Measurements from ENCODE around the gene VTA1. TPM values are rescaled to one million over a fixed set of nuclear protein-coding genes. Genes with fewer than 3 reads are reported as not detected.

VTA1 gene
- total and polyA plus RNA-seq, 2 of the 8 experiments (the other 6 are each of a cell fraction or from before 2014, with no cell fraction given): 63.6 to 67.0 TPM

- no peak overlapping the region for H3K4me2 ChIP-seq (ENCODE audit: insufficient read depth in 1 of 2, low read depth in 2 of 2, low read length in 2 of 2)
- no peaks in the 10 kb centered on the region for H3K27me3 ChIP-seq (replicated peaks in 1 of 4; ENCODE audit: control insufficient read depth in 3 of 4, extremely low read depth in 1 of 4, insufficient read depth in 3 of 4, low read length in 3 of 4)
- DNase-seq (ENCODE audit: low read depth in 1 of 2, low spot score in 2 of 2) (no peak), FAIRE-seq (no peak)
- H3K9me3 ChIP-seq (ENCODE audit: insufficient read depth in 2 of 2, low read depth in 1 of 2, low read length in 1 of 2): no peaks in the 10 kb centered on the region
- no peak overlapping the region for H2BK12ac ChIP-seq (ENCODE audit: low read depth, low read length)
- no peaks in the 10 kb centered on the region for H3K4me1 ChIP-seq (replicated peaks in 1 of 4; ENCODE audit: control insufficient read depth in 3 of 4, insufficient read depth in 4 of 4, low read length in 3 of 4)
- no peak overlapping the region for H2AFZ ChIP-seq (ENCODE audit: low read length)
- H2AK5ac ChIP-seq (ENCODE audit: low read depth, low read length): no peak overlapping the region
- no peak overlapping the region for H3K4me3 ChIP-seq (ENCODE audit: extremely low read depth in 1 of 4, insufficient read depth in 2 of 4, low read depth in 3 of 4, low read length in 4 of 4)
- no peak overlapping the region for H3K4ac ChIP-seq (replicated peaks; ENCODE audit: insufficient read length, low read depth, low read length)
- H3K79me1 ChIP-seq (ENCODE audit: low read depth, low read length): no peaks in the 10 kb centered on the region
- no peak overlapping the region for H3K9ac ChIP-seq (replicated peaks in 1 of 4; ENCODE audit: extremely low read depth in 1 of 4, low read depth in 3 of 4, low read length in 3 of 4)
- H3K18ac ChIP-seq (ENCODE audit: extremely low read depth, low read length): no peak overlapping the region
- H4K91ac ChIP-seq (replicated peaks; ENCODE audit: insufficient read length, low read length): no peak overlapping the region
- H3K23ac ChIP-seq (ENCODE audit: insufficient read length): no peak overlapping the region
- no peaks in the 10 kb centered on the region for H4K20me1 ChIP-seq (replicated peaks in 1 of 2; ENCODE audit: control insufficient read depth in 1 of 2, insufficient read depth in 2 of 2, low read length in 2 of 2)
- no peaks in the 10 kb centered on the region for H3K79me2 ChIP-seq (ENCODE audit: control insufficient read depth in 1 of 2, insufficient read depth in 2 of 2, low read length in 2 of 2)
- H2BK5ac ChIP-seq (ENCODE audit: low read depth, low read length): no peak overlapping the region
- WGBS, 2 experiments (ENCODE audit: extremely low coverage in 1 of 2, insufficient coverage in 1 of 2, insufficient read length in 1 of 2, insufficient replicate concordance in 2 of 2, low coverage in 1 of 2, low lambda C conversion rate in 2 of 2, missing lambda C conversion rate in 1 of 2): 91% methylated on average over 1 of the region's 1 CpG; no CpG with 5 or more reads in 1 of the 2 experiments
- CTCF ChIA-PET (ENCODE audit: partially characterized antibody): interaction anchor here (1.0 to 5.0 kb wide), 3 partner anchors 12 to 39 kb away, joined by 3 to 35 read pairs (median 4); partner anchors contain the start of genes NMBR and VTA1
- H3K56ac ChIP-seq (replicated peaks; ENCODE audit: insufficient read length, low read depth, low read length): no peak overlapping the region
- no peak overlapping the region for H2BK20ac ChIP-seq (ENCODE audit: low read length)
- no peaks in the 10 kb centered on the region for H3K23me2 ChIP-seq (ENCODE audit: low read depth, low read length)
- POLR2A ChIA-PET (ENCODE audit: partially characterized antibody): interaction anchor here (1.6 kb wide), 1 partner anchor 37 kb away, joined by 3 read pairs; no protein-coding TSS in a partner anchor
- H4K8ac ChIP-seq (ENCODE audit: extremely low read depth, insufficient read depth, low read length): no peak overlapping the region
- no peak overlapping the region for H3K14ac ChIP-seq (ENCODE audit: insufficient read length)
- no peak overlapping the region for H2BK120ac ChIP-seq (replicated peaks; ENCODE audit: low read depth, low read length)
- H2BK15ac ChIP-seq (ENCODE audit: low read length): no peak overlapping the region
- H3K36me3 ChIP-seq (ENCODE audit: control insufficient read depth in 2 of 4, insufficient read depth in 4 of 4, low read length in 3 of 4): peaks cover 0 to 9% (median 0%) of the 10 kb centered on the region in 4 experiments; a peak in 2 of 8 replicates
- H3K27ac ChIP-seq (ENCODE audit: low read depth, low read length): no peak overlapping the region
- no peak overlapping the region for H4K5ac ChIP-seq (ENCODE audit: insufficient read length, low read depth, low read length)
- TF ChIP-seq TCF12 (IDR thresholded peaks at IDR 0.05; ENCODE audit: low read depth, low read length) (no peak), EP300 (IDR thresholded peaks at IDR 0.05; ENCODE audit: borderline replicate concordance in 1 of 2, low read depth in 2 of 2, low read length in 2 of 2) (no peak), SAP30 (IDR thresholded peaks at IDR 0.05; ENCODE audit: insufficient read depth, insufficient replicate concordance, low read length) (no peak), JUN (IDR thresholded peaks at IDR 0.05; ENCODE audit: low read depth, low read length) (no peak), GABPA (IDR thresholded peaks at IDR 0.05; ENCODE audit: borderline replicate concordance, insufficient read depth, low read length) (no peak), ZNF274 (IDR thresholded peaks at IDR 0.05; ENCODE audit: borderline replicate concordance, extremely low read depth, low read length) (no peak), CTCF (IDR thresholded peaks at IDR 0.05; ENCODE audit: control extremely low read depth in 1 of 3, insufficient read depth in 1 of 3, low read depth in 1 of 3, low read length in 3 of 3) (no peak), MAX (IDR thresholded peaks at IDR 0.05) (no peak), NRF1 (IDR thresholded peaks at IDR 0.05; ENCODE audit: low read depth, low read length) (no peak), EZH2 (IDR thresholded peaks at IDR 0.05; ENCODE audit: low read depth, low read length, severe bottlenecking) (no peak), POU5F1 (IDR thresholded peaks at IDR 0.05; ENCODE audit: low read depth, low read length) (no peak)
Observed at GRCh38 chr6:142185641-142186040, 38.6 kb downstream of the VTA1 start.

Data from H1 (cell line).